WI38 (cell line): ENCODE measurements around the gene SREBF2.

Experiments
- H3K4me3 ChIP-seq: 2 replicates; pipeline ENCODE4 v1.5.1; 2011; ENCODE audit warnings: low read depth, mild to moderate bottlenecking, control low read depth, low read length
- TF ChIP-seq, protein P1 (sequence below): IDR thresholded peaks from 2 replicates; pipeline ENCODE4 v1.5.1; 2012; ENCODE audit warnings: low read depth, mild to moderate bottlenecking, control low read depth, low read length

The SREBF2 gene

DNA sequence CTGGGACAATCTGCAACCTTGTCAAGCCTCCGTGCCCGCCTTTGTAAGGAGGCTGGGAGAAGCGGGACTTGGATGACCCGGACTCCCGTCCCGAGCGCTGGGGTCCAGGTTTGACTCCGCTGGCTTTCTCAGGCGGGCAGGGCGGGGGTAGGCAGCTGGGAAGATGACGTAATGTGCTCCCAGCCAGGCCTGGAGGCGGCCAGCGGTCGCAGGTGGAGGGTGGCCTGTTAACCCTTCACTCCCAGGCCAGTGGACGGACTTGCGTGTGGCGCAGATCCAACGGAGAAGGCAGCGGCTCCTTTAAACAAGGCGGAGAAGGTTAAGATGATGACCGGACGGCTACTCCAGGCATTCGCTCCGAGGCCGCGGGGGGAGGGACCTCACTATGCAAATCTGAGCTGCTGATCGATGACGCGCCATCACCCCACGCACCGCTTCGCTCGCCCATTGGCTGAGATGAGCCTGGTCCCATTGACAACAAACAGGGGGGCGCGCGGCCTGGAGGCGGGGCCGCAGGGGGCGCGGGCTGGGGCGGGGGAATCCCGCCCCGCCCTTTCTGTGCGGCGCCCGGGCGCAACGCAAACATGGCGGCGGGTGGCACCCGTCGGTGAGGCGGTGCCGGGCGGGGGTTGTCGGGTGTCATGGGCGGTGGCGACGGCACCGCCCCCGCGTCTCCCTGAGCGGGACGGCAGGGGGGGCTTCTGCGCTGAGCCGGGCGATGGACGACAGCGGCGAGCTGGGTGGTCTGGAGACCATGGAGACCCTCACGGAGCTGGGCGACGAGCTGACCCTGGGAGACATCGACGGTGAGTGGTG, at the start of gene SREBF2:
SREBF2 (plus strand) TSS at position 553 of the 816 bp plus-strand sequence; CDS start at position 719, 166 bp downstream.
- TF ChIP-seq, protein P1, sequence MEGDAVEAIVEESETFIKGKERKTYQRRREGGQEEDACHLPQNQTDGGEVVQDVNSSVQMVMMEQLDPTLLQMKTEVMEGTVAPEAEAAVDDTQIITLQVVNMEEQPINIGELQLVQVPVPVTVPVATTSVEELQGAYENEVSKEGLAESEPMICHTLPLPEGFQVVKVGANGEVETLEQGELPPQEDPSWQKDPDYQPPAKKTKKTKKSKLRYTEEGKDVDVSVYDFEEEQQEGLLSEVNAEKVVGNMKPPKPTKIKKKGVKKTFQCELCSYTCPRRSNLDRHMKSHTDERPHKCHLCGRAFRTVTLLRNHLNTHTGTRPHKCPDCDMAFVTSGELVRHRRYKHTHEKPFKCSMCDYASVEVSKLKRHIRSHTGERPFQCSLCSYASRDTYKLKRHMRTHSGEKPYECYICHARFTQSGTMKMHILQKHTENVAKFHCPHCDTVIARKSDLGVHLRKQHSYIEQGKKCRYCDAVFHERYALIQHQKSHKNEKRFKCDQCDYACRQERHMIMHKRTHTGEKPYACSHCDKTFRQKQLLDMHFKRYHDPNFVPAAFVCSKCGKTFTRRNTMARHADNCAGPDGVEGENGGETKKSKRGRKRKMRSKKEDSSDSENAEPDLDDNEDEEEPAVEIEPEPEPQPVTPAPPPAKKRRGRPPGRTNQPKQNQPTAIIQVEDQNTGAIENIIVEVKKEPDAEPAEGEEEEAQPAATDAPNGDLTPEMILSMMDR = no peak
- peak within 1 kb of the TSS; percentile 75 for H3K4me3 ChIP-seq

- H3K4me3 ChIP-seq = no peak overlapping the region
- TF ChIP-seq, protein P1 = no peak
Measured at GRCh38 chr22:41787331-41787730, 45.6 kb upstream of the SREBF2 start.

GRCh38 chr22:41793871-41794270, 39.0 kb upstream of the SREBF2 start:
- TF ChIP-seq, protein P1 = no peak

GRCh38 chr22:41798736-41799135, 34.2 kb upstream of the SREBF2 start:
- TF ChIP-seq, protein P1 = no peak
- no peak overlapping the region for H3K4me3 ChIP-seq

More at GRCh38 chr22:41793871-41794270, 39.0 kb upstream of the SREBF2 start:
- H3K4me3 ChIP-seq = no peak overlapping the region

DNA sequence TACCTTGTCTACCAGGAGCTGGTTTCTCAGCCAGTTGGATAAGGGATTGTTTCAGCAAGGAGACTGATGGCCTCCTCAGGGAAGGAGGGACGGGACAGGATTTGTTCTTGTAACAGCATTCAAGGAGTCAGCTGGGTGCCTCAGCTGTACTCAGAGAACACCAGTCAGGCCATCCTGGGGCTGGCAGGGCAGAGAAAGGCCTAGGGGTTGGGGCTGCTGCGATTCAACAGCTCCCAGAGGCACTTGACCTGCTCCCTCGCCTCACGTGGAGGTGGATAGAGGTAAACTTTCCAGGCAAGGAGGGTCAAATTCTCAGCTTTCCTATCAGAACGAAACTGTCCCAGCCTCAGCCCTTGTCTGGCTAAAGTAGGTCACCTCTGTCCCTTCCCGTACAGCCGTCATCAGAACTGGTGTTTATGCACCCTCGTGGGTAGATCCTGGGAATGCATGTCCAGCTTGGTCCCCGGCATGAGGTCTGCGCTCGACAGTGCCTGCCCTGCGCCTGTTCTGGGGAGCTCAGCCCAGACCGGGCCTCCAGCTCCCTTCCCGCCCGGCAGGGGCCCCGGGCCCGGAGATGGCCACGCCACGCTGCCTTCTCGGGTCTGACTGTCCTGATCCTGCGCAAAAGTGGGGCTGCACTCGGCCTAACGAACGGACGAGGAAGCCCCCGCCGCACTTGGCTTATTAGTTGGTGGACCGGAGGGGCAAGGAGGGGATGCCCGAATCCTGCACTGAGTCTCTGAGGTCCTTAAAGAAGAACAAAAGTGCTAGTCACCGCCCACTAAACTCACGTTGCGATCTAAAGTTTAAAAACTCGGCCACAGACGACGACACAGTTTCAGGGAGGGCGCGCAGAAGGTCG, 33.2 kb upstream of the SREBF2 start:
- peak overlapping the region; percentile 96 for H3K4me3 ChIP-seq
- TF ChIP-seq, protein P1 = no peak

DNA sequence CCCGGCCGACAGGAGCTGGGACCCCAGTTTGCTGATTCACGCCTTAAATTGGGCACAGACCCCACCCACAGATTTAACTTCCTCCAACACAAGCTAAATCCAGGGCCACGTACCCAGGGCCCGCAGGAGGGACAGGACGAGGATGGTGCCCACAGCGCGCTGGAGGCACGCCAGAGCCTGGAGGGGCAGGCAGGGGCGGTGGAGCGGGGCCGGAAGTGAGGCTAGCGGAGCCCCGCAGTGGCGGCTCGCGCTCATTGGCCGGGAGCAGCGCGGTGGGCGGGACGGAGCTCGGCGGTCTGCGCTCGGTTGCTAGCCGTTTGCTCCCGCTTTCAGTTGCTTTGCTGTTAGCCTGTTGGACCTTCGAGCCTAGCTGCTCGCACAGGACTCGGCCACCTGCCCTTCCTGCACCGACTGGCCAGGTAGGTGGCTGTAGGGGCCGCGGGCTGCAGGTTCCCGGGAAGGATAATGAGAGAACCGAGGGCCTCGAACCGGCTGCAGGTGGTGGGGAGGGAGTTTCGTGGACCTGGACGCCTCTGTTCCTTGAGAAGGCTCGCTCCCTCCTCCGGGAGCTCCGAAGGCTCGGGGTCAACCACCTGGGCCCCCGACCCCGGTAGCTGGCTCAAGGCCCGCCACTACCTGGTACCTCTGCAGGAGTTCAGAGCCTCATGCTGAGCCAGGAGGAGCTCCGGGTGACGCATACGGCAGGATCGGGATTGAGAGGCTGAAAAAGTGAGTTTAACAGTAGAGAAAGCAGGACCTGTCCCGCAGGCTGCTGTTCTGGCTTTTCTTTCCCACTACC, 32.4 kb upstream of the SREBF2 start, which contains the start of gene CCDC134:
CCDC134 (plus strand) TSS at position 332 of the 799 bp plus-strand sequence. CDS start 8,212 bp downstream, outside the sequence.
- peak within 1 kb of the TSS; percentile 96 for H3K4me3 ChIP-seq
- TF ChIP-seq, protein P1 = no peak
